ENCODE data around the gene SDS.

SDS gene

DNA sequence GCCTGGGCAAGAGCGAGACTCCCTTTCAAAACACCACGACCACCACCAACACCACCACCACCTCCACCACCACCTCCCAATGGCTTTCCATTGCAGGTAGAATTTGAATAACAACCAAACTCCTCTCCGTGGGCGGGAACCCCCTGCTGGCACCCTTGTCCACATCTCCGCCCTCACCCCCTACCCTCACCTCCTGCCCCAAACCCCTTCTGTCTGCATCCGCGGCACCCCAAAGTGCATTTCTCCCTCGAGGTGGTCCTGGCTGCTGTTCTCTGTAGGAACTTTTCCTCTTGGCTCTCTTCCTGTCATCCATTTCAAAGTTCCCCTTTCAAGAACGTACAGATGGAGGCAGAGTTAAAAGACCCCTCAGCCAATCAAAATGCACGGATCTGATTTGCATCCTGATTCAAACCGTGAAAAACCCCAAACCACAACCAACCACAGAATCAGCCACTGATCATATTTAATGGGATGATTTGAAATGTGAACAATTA lies 22.3 kb upstream of the SDS start:
- no peak for DNase-seq (ENCODE audit: low read depth in 3 of 3)

- DNase-seq (ENCODE audit: low read depth in 3 of 3), result peak; percentile 8 to 50 (median 29)
Measured at GRCh38 chr12:113424915-113425823, 21.5 kb upstream of the SDS start.

DNA sequence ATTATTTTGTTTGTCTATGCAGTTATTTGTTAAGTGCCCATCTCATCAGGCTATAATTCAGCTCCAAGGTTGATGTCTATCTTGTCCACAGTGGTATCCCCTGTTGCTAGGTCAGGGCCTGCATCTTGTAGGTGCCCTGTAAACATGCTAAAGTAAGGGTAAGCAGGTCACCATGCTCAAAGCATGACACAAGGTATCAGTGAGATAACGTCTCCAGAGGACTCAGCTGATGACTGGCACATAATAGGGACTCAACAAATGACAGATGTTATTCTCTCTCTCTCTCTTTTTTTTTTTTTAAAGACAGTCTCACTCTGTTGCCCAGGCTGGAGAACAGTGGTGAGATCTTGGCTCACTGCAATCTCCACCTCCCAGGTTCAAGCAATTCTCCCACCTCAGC lies 20.8 kb upstream of the SDS start:
- DNase-seq (ENCODE audit: low read depth in 3 of 3), result no peak

GRCh38 chr12:113422886-113423669 lies 19.4 kb upstream of the SDS start:
- no peak for DNase-seq (ENCODE audit: low read depth in 3 of 3)

GRCh38 chr12:113422030-113422885 lies 18.6 kb upstream of the SDS start, which contains the start of gene SDSL:
Gene SDSL, plus strand, starts transcription at chr12:113422380. Its CDS starts 5,603 bp downstream, at chr12:113427983.
- peak in 2 of 3 donors; percentile 8 to 23 for DNase-seq (ENCODE audit: low read depth in 3 of 3)

- DNase-seq (ENCODE audit: low read depth in 3 of 3), result no peak
Measured at GRCh38 chr12:113420996-113421595, 17.4 kb upstream of the SDS start.

DNA sequence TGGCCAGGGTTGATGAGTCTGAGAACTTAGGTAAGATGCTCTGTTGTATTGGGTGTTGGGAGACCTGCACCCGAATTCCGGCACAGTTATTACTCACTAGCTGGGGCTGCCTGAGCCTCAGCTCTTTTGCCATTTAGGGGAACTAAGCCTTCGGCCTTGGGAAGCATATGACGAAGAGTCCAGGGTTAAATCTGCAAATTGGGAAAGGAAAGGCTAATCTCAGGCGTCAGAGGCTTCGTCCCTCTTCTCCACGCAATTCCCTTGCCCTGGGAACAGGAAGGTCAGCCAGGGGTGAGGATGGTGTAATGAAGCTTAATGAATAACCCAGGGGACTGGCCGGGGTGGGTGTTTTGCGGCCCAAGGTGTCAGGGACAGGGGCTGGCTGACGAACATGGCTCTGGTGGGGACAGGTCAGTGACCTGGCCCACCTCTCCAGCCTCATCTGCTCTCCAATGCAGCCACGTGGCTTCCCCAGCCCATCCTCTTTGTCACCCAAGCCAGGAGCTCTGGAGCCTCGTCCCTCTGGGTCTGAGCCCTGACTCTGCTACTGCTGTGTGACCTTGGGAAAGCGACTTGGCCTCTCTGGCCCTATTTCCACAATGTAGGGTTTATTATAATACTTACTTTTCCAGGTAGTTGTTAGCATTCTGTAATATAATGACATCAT lies 14.7 kb upstream of the SDS start:
- DNase-seq (ENCODE audit: low read depth in 3 of 3), result no peak

GRCh38 chr12:113416091-113416754 lies 12.5 kb upstream of the SDS start:
- DNase-seq (ENCODE audit: low read depth in 3 of 3), result no peak

DNA sequence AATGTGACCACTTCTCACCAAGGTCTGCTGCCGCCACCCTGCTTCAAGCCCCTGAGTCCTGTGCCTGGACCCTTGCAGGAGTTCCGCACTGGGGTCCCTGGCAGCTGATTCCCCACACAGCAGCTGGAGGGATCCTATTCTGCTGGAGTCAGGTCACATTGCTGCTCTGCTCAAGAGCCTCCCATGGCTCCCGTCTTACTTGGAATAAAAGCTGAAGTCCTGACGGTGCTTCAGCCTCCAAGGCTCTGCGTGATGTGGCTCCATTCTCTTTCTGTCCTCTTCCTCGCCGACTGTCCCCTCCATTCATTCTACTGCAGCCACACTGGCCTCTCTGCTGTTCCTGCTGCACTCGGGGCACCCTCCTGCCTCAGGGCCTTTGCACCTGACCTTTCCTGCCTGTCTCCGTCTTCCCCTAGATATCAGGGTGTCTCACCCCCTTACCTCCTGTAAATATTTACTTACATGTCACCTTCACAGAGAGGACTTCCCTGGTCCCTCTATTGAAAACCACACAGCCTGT lies 10.9 kb upstream of the SDS start:
- DNase-seq (ENCODE audit: low read depth in 3 of 3), result no peak

DNA sequence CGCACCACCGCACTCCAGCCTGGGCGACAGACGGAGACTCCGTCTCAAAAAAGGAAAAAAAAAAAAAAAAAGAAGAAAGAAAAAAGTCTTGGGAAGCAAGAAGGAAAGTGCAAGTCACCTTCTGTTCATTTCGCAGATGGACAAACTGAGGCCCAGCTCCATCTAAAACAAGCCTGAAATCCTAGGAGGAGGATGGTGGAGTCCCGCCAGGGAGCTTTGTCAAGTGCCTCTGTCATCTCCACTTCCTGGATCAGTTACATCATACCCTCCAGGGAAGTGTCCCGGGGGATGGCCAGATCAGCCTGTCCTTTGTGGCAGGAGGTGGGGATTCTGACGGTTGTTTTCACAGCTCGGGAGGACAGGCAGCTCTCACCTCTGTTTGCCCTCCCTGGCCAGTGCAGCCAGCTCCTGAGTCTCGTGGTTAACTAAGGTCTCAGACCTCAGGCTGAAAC lies 9.8 kb upstream of the SDS start:
- DNase-seq (ENCODE audit: low read depth in 3 of 3), result no peak

DNA sequence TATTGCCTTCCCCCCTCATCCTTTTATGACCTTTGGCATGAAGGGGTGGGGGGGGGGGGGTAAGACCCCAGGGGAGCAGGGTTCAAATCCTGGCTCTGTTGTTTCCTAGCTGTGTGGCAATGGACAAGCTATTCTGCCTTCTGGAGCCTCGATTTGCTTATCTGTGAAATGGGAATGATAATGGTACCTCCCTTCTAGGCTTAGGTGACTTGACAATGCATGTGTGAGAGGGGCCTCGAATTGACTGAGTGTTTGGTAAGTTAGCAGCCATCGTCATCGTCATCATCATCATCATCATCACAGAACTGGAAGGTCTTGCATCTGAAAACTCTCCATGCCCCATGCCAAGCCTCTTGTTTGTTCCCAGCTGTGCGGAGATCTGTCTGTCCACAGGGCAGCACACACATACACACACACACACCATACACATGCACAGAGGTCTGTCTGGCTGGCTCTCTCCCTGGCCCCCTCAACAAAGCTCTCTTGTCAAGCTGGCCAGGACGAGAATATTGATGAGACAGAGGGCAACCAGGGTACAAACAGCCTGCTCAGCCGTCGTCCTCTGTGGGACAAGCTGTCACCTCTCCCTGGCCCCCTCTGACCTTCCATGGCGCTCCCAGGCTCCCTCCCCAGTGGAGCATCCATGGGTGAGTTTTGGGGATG lies 5.9 kb upstream of the SDS start:
- DNase-seq (ENCODE audit: low read depth in 3 of 3), result no peak

GRCh38 chr12:113408756-113409298 lies 5.1 kb upstream of the SDS start:
- no peak for DNase-seq (ENCODE audit: low read depth in 3 of 3)

DNA sequence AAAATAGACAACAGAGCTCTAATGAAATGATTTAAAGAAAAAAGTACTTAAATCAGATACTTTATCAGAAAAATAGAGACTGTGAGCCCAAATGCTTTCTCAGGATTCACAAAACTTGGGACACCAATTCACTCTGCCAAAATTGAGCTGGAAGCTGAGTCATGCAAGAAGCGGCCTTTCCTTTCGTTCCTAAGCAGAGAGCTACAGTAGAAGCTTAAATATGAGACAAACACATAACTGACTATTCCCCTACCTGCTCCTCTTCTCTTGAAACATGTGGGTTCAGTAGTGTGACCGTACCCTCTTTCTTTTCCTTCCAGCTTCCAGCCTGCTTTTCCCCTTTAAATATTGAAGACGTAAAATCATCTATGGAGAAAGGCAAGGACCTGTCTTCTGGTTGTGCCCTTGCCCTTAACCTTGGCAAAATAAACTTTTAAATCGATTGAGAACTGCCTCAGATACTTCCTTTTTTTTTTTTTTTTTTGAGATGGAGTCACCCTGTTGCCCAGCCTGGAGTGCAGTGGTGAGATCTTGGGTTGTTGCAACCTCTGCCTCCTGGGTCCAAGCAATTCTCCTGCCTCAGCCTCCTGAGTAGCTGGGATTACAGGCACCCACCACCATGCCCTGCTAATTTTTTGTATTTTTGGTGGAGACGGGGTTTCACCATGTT lies 4.4 kb upstream of the SDS start:
- DNase-seq (ENCODE audit: low read depth in 3 of 3), result no peak

DNA sequence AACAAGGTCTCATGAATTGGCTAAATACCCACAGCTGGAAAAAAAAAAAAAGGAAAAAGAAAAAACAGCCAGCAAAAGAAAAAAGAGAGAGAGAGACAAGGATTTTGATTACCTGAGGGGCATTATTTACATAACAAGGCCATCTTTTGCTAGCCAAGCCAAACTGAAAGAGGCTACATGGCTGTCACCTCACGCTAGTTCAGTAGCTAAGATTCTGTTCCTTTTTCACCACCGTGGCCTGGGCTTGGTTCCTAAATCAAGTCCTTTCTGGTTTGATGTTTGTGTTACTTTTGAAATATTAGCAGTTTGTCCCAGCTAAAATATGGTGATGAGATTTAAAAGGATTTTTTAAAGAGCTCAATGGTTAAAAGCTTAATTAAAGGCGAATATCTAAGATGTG lies 2.0 kb upstream of the SDS start:
- no peak for DNase-seq (ENCODE audit: low read depth in 3 of 3)

DNA sequence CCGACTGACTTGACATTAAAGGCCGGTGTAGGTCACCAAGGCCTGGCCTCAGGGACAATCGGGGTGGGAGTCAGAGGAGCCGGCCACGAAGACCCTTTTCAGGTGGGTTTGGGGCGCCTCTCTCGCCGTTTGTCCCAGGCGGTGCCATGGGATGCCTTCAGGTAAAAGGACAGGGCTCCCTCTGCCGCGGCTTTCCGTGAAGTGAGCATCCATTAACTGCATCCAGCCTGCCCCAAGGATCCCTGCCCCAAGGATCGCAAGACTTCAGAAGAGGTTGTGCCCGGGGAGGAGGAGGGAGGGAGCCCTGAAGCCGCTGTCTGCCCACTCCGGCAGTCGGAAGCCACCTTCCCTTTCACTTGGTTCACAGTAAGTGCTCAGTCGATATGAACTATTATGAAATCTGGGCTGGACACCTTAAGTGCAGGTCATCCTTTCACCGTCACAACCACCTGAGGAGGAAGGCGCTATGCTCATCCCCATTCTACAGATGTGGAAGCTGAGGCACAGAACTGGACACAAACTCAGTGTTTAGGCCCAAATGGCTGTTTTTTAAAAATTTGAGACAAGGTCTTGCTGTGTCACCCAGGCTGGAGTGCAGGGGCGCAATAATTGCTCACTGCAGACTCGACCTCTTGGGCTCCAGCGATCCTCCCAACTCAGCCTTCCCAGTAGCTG lies 964 bp downstream of the SDS start:
- DNase-seq (ENCODE audit: low read depth in 3 of 3), result no peak

DNA sequence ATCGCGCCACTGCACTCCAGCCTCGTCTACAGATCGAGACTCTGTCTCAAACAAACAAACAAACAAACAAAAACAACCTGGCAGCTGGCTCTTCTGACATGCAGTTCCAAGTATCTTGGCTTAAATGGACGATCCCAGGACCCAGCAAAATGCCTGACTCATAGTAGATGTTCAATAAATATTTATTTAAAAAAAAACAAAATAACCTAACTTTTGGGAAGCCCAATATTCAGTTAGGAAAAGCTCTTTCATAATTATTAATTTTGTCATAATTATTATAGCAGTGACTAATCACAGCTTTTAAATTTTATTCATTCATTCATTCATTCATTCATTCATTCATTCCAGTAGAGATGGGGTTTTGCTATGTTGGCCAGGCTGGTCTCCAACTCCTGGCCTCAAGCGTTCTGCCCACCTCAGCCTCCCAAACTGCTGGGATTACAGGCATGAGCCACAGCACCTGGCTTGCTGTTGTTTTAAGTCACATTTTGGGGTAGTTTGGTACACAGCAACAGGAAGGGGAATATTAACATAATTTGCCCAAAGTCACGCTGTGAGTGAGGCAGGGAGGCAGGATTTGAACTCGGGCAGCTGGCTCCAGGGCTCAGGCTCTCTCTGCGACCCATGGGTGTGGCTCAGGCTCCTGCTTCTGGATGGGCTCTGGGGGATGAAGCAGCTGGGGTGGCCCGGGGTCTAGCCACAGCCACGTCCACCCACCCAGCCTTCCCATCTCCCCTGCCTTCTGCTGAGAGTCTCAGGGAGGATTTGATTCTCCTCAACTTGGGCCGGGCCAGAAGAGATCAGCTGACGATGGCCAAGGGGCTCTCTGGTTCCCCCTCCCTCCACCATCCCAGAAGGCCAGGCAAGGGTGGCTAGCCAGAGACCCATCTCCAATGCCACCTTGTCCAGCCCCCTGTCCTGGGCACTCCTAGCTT lies 2.4 kb downstream of the SDS start:
- no peak for DNase-seq (ENCODE audit: low read depth in 3 of 3)

- no peak for DNase-seq (ENCODE audit: low read depth in 3 of 3)
Measured at GRCh38 chr12:113400362-113400761, 3.3 kb downstream of the SDS start.
